Ovary (tissue), 9 donors: Measurements from ENCODE around the gene TASOR2. TPM values are rescaled to one million over a fixed set of nuclear protein-coding genes. Genes with fewer than 3 reads are reported as not detected.

Experiments used
- DNase-seq, 5 donors: peaks; one replicate each; pipeline ENCODE4 v3.0.0-alpha.2; 2019 to 2020
- H3K27ac ChIP-seq, 2 donors: fragments of 200-600 bp; one replicate each; pipeline versions ENCODE4 v1.5.1 to v1.8.0; 2019 to 2022
- H3K27me3 ChIP-seq: fragments of 200-600 bp; one replicate; pipeline ENCODE4 v1.8.0; 2022
- H3K36me3 ChIP-seq: fragments of 200-600 bp; sonication (generic); one replicate; pipeline ENCODE4 v1.5.1; 2019
- H3K4me1 ChIP-seq: one replicate; pipeline ENCODE4 v1.8.1; 2013; ENCODE audit warnings: mild to moderate bottlenecking, moderate library complexity; ENCODE audit not compliant: insufficient read depth
- H3K4me3 ChIP-seq: fragments of 200-600 bp; sonication (generic); one replicate; pipeline ENCODE4 v1.5.1; 2017
- H3K9me3 ChIP-seq, 2 donors: fragments of 200-600 bp in 1 of 2; sonication (generic) in 1 of 2; one replicate each; pipeline versions ENCODE4 v1.5.1 to v1.8.1; 2013 to 2019; ENCODE audit warnings: mild to moderate bottlenecking in 1 of 2, moderate library complexity in 1 of 2
- EP300 ChIP-seq: sonication (generic); formaldehyde crosslinking; IDR thresholded peaks from one replicate; pipeline ENCODE4 v1.6.1; 2017; ENCODE audit warnings: antibody characterized with exemption
- POLR2A ChIP-seq: fragments of 450-650 bp; IDR thresholded peaks from one replicate; pipeline ENCODE4 v1.6.1; 2017; ENCODE audit warnings: antibody characterized with exemption, mild to moderate bottlenecking, moderate library complexity
- WGBS, 3 donors: extraction: QIAGEN DNeasy Blood & Tissue Kit in 1 of 3; methylation state at CpG; one replicate each; pipeline versions ENCODE4 v1.1.5 to v1.1.7; 2013 to 2017; 5-methylcytosine and 5-hydroxymethylcytosine counted together
- intact Hi-C, 4 donors: fragments of 100-400 bp; cut with DNase I; formaldehyde crosslinking; loops; one replicate each; pipeline versions ENCODE4 v1.11.0 to v1.15.1; 2022 to 2023
- polyA plus RNA-seq, 2 donors: library from polyadenylated mRNA; stranded (reverse); fragments of 200-250 nt in 1 of 2; fragments of 350-450 nt in 1 of 2; fragmentation: Illumina TruSeq in 1 of 2; extraction: RNeasy Lipid Tissue Mini Kit (QIAGEN cat#74804) in 1 of 2; gene quantifications; one replicate each; pipeline ENCODE4 v1.2.3, GENCODE V29; 2013 to 2014
- total RNA-seq, 7 donors: library from RNA; depleted of rRNA in 2 of 7; stranded (reverse); fragments of >200 nt in 2 of 7; fragmentation: NEBNext Ultra II Directional in 3 of 7; extraction: Animal tissue kit (Norgen Biotek cat#: 25700) in 3 of 7; gene quantifications; one replicate each; pipeline versions ENCODE4 v1.1.0 to v1.2.4, GENCODE V29; 2016 to 2023
- TF ChIP-seq, protein P1 (sequence below), 3 donors: fragments of 450-650 bp in 2 of 3; fragments of 200-600 bp in 1 of 3; IDR thresholded peaks; one replicate each; pipeline versions ENCODE4 v1.5.1 to v1.8.0; 2016 to 2022; ENCODE audit warnings: antibody characterized with exemption in 3 of 3, mild to moderate bottlenecking in 1 of 3
- donor health status: DM: no; HTN: no; CAD: no; lungs with moderate emphysema.
- donor health status: DM: no; HTN: no; CAD: no.
- donor health status: Bipolar disorder and iron deficiency.
- donor health status: DM: yes; HTN: yes; CAD: no.
- donor health status: DM: no; HTN: no; CAD: no.
- donor health status: DM: yes; HTN: yes; CAD: no.

TASOR2 gene
- total and polyA plus RNA-seq, 9 donors = 9.3 to 91.2 (median 67.6) TPM

DNA sequence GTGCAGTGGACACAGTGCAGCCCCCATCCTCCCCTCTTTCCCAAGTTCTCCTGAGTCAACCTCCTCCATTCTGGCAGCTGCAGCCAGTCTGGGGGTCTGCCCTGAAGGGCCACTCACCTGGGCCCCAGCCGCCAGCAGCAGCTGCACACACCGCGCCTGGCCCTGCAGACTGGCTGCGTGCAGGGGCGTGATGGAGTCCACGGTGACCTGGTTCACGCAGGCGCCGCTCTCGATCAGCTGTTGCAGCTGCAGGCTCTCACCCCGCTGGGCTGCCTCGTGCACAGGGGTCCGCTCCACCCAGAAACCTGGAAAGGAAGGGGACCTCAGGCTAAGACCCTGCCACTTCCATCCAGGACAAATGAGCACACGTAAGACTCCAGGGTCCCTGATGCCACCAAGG lies 31.9 kb upstream of the TASOR2 start:
- intact Hi-C loops = no loop called here
- TF ChIP-seq POLR2A = no peak
- peaks cover 15% of the 10 kb centered on the region for H3K4me1 ChIP-seq
- no peaks in the 10 kb centered on the region for H3K36me3 ChIP-seq
- H3K9me3 ChIP-seq = no peaks in the 10 kb centered on the region
- H3K27me3 ChIP-seq = no peaks in the 10 kb centered on the region
- no peak overlapping the region for H3K27ac ChIP-seq
- 97 to 99% (median 98%) methylated on average over 14 of the region's 14 CpGs for WGBS, 3 donors
- H3K4me3 ChIP-seq = no peak overlapping the region
- no peak for DNase-seq

DNA sequence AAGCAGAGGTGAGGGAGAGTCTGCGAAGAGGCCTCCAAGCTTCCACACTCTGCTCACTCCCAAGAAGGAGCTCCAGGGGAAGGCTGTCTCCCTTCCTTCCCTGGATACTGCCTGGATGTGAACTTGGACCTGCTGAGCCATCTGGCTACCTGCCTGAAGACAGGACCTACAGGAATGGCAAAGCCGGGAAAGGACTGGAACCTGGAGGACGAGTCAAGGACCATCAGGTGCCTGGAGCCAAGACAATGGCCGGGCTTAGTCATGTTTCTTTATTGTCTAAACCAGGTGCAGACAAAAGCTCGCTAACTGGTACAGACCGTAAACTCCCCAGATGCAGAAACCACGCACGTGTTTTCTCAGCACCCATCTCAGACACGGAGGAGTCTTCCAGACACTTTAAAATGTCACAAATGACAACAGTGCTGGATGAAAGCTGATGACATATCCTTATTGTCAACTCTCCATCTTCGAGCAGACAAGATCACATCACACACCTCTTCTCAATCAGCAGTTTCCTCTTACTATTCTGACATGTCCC lies 30.4 kb upstream of the TASOR2 start:
- Histone ChIP-seq H3K27me3 (no peaks in the 10 kb centered on the region), H3K9me3 (no peaks in the 10 kb centered on the region), H3K4me1 (peaks cover 15% of the 10 kb centered on the region), H3K4me3 (no peak overlapping the region), H3K36me3 (no peaks in the 10 kb centered on the region), H3K27ac (no peak overlapping the region)
- WGBS, 3 donors = 89 to 90% (median 90%) methylated on average over 10 of the region's 10 CpGs
- no peak for TF ChIP-seq EP300
- intact Hi-C loops = no loop called here
- DNase-seq = no peak

DNA sequence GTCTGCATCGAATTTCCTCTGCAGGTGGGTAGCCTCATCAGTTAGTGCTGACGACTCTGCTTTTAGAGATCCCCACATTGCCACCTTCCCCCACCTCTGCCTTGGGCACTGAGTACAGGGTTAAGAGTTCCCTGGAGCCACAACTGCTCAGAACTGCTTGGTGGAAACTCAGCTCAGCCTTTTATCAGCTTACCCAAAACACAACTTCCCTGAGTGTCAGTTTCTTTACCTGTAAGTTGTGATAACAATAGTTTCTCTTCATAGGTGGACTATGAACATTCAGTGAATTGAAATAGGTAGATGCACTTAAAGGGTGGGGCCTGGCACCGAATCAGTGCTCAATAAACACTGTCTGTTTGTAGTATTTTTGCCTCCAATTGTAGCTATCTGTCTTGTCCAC lies 29.5 kb upstream of the TASOR2 start:
- WGBS, 3 donors = 69 to 70% (median 70%) methylated on average over 3 of the region's 3 CpGs
- TF ChIP-seq EP300 (no peak), POLR2A (no peak)
- TF ChIP-seq, protein P1, sequence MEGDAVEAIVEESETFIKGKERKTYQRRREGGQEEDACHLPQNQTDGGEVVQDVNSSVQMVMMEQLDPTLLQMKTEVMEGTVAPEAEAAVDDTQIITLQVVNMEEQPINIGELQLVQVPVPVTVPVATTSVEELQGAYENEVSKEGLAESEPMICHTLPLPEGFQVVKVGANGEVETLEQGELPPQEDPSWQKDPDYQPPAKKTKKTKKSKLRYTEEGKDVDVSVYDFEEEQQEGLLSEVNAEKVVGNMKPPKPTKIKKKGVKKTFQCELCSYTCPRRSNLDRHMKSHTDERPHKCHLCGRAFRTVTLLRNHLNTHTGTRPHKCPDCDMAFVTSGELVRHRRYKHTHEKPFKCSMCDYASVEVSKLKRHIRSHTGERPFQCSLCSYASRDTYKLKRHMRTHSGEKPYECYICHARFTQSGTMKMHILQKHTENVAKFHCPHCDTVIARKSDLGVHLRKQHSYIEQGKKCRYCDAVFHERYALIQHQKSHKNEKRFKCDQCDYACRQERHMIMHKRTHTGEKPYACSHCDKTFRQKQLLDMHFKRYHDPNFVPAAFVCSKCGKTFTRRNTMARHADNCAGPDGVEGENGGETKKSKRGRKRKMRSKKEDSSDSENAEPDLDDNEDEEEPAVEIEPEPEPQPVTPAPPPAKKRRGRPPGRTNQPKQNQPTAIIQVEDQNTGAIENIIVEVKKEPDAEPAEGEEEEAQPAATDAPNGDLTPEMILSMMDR (IDR thresholded peaks at IDR 0.05) = no peak
- Histone ChIP-seq H3K27me3 (no peaks in the 10 kb centered on the region), H3K27ac (no peak overlapping the region), H3K9me3 (no peaks in the 10 kb centered on the region), H3K4me1 (peaks cover 22% of the 10 kb centered on the region), H3K36me3 (no peaks in the 10 kb centered on the region), H3K4me3 (no peak overlapping the region)
- intact Hi-C loops = no loop called here
- no peak for DNase-seq

DNA sequence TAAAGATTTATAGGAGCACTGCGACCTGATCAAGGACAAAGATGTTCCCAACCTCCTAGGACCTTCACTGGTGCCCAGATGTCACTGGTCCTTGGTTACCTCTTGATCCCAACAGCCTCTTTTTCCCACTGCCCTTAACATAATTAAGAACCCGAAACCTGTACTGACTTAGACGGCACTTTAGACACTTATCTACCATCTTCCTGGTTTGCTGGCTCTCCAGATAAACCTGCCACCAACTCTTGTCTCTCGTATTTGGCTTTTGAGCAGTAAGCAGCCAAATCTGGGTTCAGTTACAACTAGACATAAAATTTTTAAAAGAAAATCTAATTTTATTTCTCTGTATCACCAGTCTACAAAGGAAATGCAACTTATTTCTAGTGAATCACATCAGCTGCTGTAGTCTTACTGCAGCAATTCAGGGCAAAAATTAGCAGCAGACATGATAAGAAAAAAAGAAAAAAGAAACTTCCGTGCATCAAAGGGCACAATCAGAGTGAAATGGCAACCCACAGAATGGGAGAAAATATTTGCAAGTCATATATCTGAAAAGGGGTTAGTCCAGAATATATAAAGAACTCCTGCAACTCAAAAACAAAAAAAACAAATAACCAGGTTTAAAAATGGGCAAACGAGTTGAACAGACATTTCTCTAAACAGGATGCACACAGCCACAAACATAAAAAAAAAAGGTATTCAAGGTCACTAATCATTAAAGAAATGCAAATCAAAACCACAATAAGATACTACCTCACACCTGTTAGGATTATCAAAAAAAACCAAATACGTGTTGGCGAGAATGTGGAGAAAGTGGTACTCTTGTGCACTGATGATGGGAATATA lies 27.7 kb upstream of the TASOR2 start:
- H3K27ac ChIP-seq = no peak overlapping the region
- no peak overlapping the region for H3K4me3 ChIP-seq
- no peak for TF ChIP-seq EP300
- TF ChIP-seq, protein P1 (IDR thresholded peaks at IDR 0.05) = no peak
- no peak for TF ChIP-seq POLR2A
- H3K36me3 ChIP-seq = no peaks in the 10 kb centered on the region
- WGBS, 3 donors = 46 to 68% (median 56%) methylated on average over 8 of the region's 8 CpGs
- DNase-seq = no peak
- H3K4me1 ChIP-seq = peaks cover 25% of the 10 kb centered on the region
- H3K27me3 ChIP-seq = no peaks in the 10 kb centered on the region
- no peaks in the 10 kb centered on the region for H3K9me3 ChIP-seq
- intact Hi-C loops = no loop called here

DNA sequence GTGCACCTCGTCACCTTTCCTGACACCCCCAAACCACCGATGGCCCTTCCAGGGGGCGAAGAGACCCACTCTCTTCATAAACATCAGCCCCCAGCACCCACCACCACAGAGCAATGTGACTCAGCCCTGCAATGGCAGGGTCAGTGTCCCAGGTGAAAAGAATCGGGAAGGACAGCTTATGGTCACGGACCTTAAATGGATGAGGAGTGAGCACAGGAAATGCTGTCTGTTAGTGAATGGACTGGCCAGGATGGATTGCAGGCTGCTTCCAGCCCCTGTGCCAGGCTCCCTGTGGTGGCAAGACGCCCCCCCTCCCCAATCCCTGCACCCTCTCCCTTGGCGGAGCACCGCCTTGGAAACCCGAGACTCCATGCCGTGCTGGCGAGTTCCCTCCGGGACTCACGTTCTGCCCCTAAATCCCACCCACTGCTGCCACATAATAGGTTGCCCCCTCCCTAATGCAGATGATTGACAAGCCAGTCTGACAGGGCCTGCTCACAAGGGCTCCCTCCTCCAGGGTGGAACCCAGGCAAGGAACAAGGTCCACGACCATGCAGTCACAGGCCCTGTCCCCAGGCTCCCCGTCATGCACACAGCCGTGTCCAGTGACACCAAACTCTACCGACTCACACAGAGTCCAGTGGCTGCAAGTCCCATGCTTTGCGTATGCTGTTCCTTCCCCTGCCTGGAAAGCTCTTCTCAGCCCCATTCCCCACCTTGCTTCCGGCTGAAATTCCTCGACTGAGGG lies 25.6 kb upstream of the TASOR2 start:
- H3K4me1 ChIP-seq = peaks cover 28% of the 10 kb centered on the region
- 87 to 89% (median 89%) methylated on average over 20 of the region's 20 CpGs for WGBS, 3 donors
- intact Hi-C loops = no loop called here

More for the DNA sequence above, 25.6 kb upstream of the TASOR2 start:
- Histone ChIP-seq H3K27me3 (no peaks in the 10 kb centered on the region), H3K27ac (no peak overlapping the region), H3K4me3 (no peak overlapping the region), H3K36me3 (no peaks in the 10 kb centered on the region), H3K9me3 (no peaks in the 10 kb centered on the region)
- no peak for DNase-seq
- no peak for TF ChIP-seq POLR2A
- no peak for TF ChIP-seq EP300
- TF ChIP-seq, protein P1 (IDR thresholded peaks at IDR 0.05) = no peak
